Endodermal cell (in vitro differentiated cells): Measurements from ENCODE around the gene KCNQ1. TPM values are rescaled to one million over a fixed set of nuclear protein-coding genes. Genes with fewer than 3 reads are reported as not detected.

Experiments used
- DNase-seq: peaks from one replicate; pipeline ENCODE4 v3.0.0-alpha.2; 2017
- H3K27ac ChIP-seq: 2 replicates; pipeline ENCODE4 v1.5.1; 2013; ENCODE audit warnings: mild to moderate bottlenecking, low read depth, low read length, moderate library complexity
- H3K27me3 ChIP-seq: 2 replicates; pipeline ENCODE4 v1.6.1; 2013; ENCODE audit warnings: mild to moderate bottlenecking, low read length, moderate library complexity; ENCODE audit not compliant: insufficient read depth, control insufficient read depth, poor library complexity, severe bottlenecking
- H3K36me3 ChIP-seq: 2 replicates; pipeline ENCODE4 v1.7.0; 2013; ENCODE audit warnings: mild to moderate bottlenecking, low read length, moderate library complexity; ENCODE audit not compliant: control insufficient read depth, insufficient read depth
- H3K4me1 ChIP-seq: one replicate; pipeline ENCODE4 v1.7.0; 2013; ENCODE audit warnings: low read length; ENCODE audit not compliant: control insufficient read depth, insufficient read depth
- H3K4me3 ChIP-seq: 2 replicates; pipeline ENCODE4 v1.5.1; 2013; ENCODE audit warnings: mild to moderate bottlenecking, low read length, moderate library complexity
- H3K9ac ChIP-seq: 2 replicates; pipeline ENCODE4 v1.6.1; 2013; ENCODE audit warnings: mild to moderate bottlenecking, low read length, moderate library complexity; ENCODE audit not compliant: poor library complexity, severe bottlenecking; ENCODE audit errors: extremely low read depth
- H3K9me3 ChIP-seq: 2 replicates; pipeline ENCODE4 v1.6.1; 2013; ENCODE audit warnings: mild to moderate bottlenecking, low read length, moderate library complexity; ENCODE audit not compliant: control insufficient read depth
- H3K27ac Mint-ChIP-seq: 2 replicates; pipeline ENCODE4 v1.8.0; 2020; ENCODE audit warnings: mixed read lengths
- H3K27me3 Mint-ChIP-seq: 2 replicates; pipeline ENCODE4 v1.8.0; 2021; ENCODE audit warnings: mild to moderate bottlenecking, mixed read lengths; ENCODE audit not compliant: insufficient read depth
- H3K36me3 Mint-ChIP-seq: 2 replicates; pipeline ENCODE4 v1.8.0; 2020; ENCODE audit warnings: low read depth, mixed read lengths
- H3K4me1 Mint-ChIP-seq: 2 replicates; pipeline ENCODE4 v1.8.0; 2020; ENCODE audit warnings: mixed read lengths
- H3K4me3 Mint-ChIP-seq: 2 replicates; pipeline ENCODE4 v1.8.0; 2020; ENCODE audit warnings: mild to moderate bottlenecking, moderate library complexity, mixed read lengths
- H3K9me3 Mint-ChIP-seq: 2 replicates; pipeline ENCODE4 v1.8.0; 2020; ENCODE audit warnings: mild to moderate bottlenecking, mixed read lengths
- WGBS, 2 experiments: methylation state at CpG; one replicate each; pipeline versions ENCODE4 v1.1.5 to v1.1.7; 2013; ENCODE audit warnings: missing lambda C conversion rate in 2 of 2, mixed read lengths in 1 of 2; ENCODE audit not compliant: insufficient coverage in 1 of 2, insufficient read length in 1 of 2; 5-methylcytosine and 5-hydroxymethylcytosine counted together
- total RNA-seq, 2 donors: library from RNA; stranded (reverse); fragmentation: NEBNext Ultra II Directional in 1 of 2; extraction: Animal tissue kit (Norgen Biotek cat#: 25700) in 1 of 2; gene quantifications; 2 replicates in 1 of 2; 3 replicates in 1 of 2; pipeline ENCODE4 v1.2.1, GENCODE V29; 2021
- TF ChIP-seq, protein P1 (sequence below): fragments of 200-600 bp; sonication (generic); conservative IDR thresholded peaks from 2 replicates; pipeline ENCODE4 v1.5.0; 2021; ENCODE audit warnings: antibody characterized with exemption, mild to moderate bottlenecking

The KCNQ1 gene
- total RNA-seq, 2 donors from 2014 or later, result 1.8 to 3.5 TPM

DNA sequence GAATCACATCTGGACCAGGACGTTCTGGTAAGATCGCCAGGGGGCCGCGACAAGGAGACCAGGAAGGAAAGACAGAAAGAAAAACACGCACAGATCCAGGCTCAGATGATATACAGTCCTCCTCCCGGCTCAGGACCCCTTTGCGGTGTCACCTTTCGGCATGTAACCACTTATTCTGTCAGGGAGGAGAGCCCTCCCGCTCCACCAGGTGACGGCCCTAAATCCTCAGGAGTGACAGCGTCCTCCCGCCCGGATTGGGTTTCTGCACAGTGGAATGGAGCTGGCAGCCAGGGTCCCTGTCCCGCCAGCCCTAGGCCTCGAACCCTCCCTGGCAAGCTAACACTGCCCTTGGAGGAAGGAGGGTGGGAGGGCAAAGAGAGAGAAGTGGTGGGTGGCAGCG lies 279.3 kb downstream of the KCNQ1 start:
- peaks cover 58% of the 10 kb centered on the region for H3K27me3 Mint-ChIP-seq

DNA sequence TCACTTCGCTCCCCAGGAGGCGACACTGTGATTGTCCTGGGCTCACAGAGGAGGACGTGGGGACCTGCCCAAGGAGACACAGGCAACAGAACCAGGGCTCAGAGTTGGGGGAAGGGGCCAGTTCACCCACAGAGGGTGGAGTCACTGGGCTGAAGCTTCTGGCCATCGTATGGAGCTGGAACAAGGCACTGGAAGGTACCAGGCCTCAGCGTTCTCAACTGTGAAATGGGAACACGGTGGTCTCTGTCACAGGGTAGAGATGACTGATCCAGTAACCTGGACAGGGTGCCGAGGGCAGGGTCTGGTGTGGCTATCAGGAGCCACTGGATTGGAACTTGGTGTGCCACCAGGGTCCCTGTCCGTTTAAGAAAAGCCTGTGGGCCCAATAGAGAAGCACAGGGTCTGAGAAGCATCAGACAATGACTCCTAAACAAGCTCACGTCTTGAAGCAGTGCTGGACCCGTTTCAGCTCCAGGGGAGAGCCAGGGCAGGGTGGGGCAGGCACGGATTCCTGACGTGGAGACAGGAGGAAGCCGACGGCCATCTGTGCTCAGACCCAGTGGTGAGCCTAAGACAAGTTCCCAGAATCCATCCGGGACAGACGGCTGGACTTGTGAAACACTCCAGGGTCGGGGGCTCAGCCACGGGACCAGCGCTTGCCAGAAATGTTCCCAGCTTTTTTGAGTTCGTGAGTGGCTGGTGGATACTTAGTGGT lies 280.0 kb downstream of the KCNQ1 start:
- H3K36me3 Mint-ChIP-seq, result no peaks in the 10 kb centered on the region
- no peak overlapping the region for H3K9ac ChIP-seq
- DNase-seq, result no peak
- no peak overlapping the region for H3K4me3 ChIP-seq
- TF ChIP-seq, protein P1, sequence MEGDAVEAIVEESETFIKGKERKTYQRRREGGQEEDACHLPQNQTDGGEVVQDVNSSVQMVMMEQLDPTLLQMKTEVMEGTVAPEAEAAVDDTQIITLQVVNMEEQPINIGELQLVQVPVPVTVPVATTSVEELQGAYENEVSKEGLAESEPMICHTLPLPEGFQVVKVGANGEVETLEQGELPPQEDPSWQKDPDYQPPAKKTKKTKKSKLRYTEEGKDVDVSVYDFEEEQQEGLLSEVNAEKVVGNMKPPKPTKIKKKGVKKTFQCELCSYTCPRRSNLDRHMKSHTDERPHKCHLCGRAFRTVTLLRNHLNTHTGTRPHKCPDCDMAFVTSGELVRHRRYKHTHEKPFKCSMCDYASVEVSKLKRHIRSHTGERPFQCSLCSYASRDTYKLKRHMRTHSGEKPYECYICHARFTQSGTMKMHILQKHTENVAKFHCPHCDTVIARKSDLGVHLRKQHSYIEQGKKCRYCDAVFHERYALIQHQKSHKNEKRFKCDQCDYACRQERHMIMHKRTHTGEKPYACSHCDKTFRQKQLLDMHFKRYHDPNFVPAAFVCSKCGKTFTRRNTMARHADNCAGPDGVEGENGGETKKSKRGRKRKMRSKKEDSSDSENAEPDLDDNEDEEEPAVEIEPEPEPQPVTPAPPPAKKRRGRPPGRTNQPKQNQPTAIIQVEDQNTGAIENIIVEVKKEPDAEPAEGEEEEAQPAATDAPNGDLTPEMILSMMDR, result no peak
- peaks cover 5% of the 10 kb centered on the region for H3K27me3 ChIP-seq
- H3K4me1 Mint-ChIP-seq, result peaks cover 47% of the 10 kb centered on the region
- no peak overlapping the region for H3K4me3 Mint-ChIP-seq
- H3K4me1 ChIP-seq, result peaks cover 22% of the 10 kb centered on the region
- no peaks in the 10 kb centered on the region for H3K36me3 ChIP-seq
- 91 to 94% methylated on average over 17 to 20 of the region's 20 CpGs for WGBS, 2 experiments
- H3K9me3 ChIP-seq, result no peaks in the 10 kb centered on the region
- no peaks in the 10 kb centered on the region for H3K9me3 Mint-ChIP-seq
- no peak overlapping the region for H3K27ac Mint-ChIP-seq
- H3K27ac ChIP-seq, result no peak overlapping the region
- H3K27me3 Mint-ChIP-seq, result peaks cover 65% of the 10 kb centered on the region

More for the DNA sequence above, 279.3 kb downstream of the KCNQ1 start:
- Mint-ChIP-seq H3K27ac (no peak overlapping the region), H3K4me3 (no peak overlapping the region), H3K9me3 (no peaks in the 10 kb centered on the region), H3K36me3 (no peaks in the 10 kb centered on the region), H3K4me1 (peaks cover 47% of the 10 kb centered on the region)
- Histone ChIP-seq H3K9me3 (no peaks in the 10 kb centered on the region), H3K4me3 (no peak overlapping the region), H3K27me3 (peaks cover 5% of the 10 kb centered on the region), H3K27ac (no peak overlapping the region), H3K9ac (no peak overlapping the region), H3K36me3 (no peaks in the 10 kb centered on the region), H3K4me1 (peaks cover 26% of the 10 kb centered on the region)
- WGBS, 2 experiments, result 93 to 95% methylated on average over 8 to 16 of the region's 16 CpGs
- TF ChIP-seq, protein P1, result no peak
- no peak for DNase-seq

DNA sequence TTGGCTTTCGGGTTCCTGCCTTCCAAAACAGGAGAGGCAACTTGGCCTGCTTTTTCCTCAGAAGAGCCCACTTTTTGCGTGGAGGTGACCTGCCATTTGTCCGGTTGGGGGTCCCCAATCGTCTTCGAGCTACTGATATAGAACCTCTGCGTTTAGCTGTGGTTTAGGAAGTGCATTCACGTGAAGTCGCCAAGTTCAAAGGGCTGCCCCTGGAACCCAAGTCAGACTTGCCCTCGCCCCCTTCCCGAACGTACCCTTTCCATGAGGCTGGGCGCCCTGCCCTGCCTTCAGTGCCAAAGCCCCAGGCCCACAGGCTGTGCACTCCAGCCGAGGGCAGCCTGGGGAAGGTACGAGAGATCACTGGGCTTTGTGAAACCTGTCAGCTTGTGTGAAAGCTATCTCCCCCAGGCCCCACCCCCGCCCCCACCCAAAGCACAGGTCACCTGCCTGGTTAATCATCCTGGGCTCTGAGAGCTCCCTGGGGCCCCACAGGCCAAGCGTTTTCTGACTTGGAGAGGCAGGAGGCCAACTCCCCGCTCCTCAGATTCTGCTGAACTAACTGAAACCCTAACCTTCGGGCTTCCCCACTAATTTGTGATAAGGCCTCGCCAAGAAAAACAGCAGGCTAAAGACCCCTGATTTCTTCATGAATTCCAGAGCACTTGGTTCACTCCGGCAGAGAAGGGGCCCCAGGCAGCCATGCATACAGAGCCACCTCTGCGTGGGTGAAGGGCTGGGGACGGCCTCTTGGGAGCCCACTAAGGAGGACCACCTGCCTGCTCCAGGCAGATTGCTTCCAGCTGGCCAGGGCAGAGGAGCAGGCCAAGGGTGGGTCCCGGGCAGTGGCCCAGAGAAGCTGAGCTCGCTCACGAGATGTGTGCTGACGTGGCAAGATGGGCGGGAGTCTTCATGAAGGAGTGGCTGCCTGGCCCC lies 280.8 kb downstream of the KCNQ1 start:
- no peak overlapping the region for H3K4me3 ChIP-seq
- Mint-ChIP-seq H3K27ac (peak overlapping the region; percentile 45), H3K4me3 (no peak overlapping the region), H3K9me3 (no peaks in the 10 kb centered on the region), H3K36me3 (no peaks in the 10 kb centered on the region), H3K27me3 (peaks cover 67% of the 10 kb centered on the region), H3K4me1 (peaks cover 43% of the 10 kb centered on the region)
- H3K4me1 ChIP-seq, result peaks cover 17% of the 10 kb centered on the region
- no peaks in the 10 kb centered on the region for H3K9me3 ChIP-seq
- H3K27me3 ChIP-seq, result peaks cover 5% of the 10 kb centered on the region
- H3K27ac ChIP-seq, result no peak overlapping the region
- no peak for DNase-seq
- WGBS, 2 experiments, result 89 to 93% methylated on average over 20 to 27 of the region's 27 CpGs
- no peaks in the 10 kb centered on the region for H3K36me3 ChIP-seq
- H3K9ac ChIP-seq, result no peak overlapping the region
- TF ChIP-seq, protein P1, result no peak
